GM19397 (cell line): Measurements from ENCODE around the gene RIPK1.
A peak's percentile ranks its signal among the peaks of the same experiment; 100 is the strongest.

Source experiments
- ATAC-seq: cut with Tn5 transposase; IDR thresholded peaks from one replicate; pipeline ENCODE4 v1.9.1; 2021; ENCODE audit warnings: mild to moderate bottlenecking, moderate library complexity; ENCODE audit not compliant: unreplicated experiment

The RIPK1 gene

DNA sequence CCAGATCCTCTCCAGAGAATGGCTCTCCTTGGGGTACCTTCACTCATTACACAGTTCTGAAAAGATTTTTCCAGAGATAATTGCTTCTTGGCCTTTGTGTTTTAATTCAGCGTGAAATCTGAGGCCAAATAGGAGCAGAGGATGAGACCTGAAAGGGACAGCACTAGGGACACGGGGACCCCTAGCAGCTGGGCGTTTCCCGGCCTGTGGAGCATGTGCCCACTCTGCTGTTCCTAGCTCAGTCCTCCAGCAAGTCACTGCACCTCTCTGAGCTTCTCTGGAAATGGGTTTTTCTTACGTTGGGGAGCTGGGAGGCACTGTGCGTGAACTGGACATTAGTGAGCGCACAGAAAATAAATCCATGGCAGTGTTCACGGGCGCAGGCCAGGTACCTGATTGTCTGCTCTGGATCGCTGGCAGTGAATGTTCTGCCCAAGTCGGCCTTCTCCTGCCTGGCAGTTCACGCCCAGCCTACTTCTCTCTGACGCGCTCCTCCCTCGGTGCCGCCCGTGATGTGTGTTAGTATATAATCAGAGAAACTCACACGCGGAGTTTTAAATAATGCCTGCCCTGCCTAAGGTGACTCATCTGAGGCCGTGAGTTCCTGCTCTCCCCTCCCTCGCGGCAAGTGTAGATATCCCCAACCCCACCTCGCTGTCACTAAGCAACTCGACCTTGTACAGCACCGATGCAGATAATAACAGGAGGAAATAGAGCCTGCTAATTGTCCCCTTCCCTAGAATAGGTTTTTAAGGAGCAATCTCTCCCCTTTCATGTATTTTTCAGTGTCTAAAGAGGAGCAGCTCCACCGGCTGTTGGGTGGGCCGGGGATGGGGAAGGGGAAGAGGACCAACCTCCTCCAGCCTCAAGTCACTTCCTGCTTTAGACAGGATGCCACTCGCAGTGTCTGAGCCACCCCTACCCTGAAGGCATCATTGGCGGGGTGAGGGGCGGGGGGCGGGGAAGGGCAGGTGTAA is 91.8 kb downstream of the RIPK1 start:
- no peak for ATAC-seq

DNA sequence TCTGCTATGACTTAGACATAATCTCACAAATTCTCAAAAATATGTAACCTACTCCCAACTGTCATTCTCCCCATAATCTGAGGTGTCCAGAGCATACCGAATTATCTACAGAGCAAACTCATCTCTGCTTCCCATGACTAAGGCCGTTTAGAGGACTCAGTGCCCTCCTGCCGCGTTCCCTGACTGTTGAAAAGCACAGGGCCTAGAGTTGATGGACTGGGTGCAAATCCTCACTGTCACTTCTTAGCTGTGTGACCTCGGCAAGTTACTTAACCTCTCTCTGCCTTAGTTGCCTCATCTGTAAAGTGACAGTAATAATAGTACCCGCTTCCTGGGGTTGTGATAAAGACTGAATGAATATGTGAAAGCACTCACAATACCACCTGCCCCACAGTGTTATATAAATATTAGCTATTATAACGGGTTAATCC is 93.8 kb downstream of the RIPK1 start:
- no peak for ATAC-seq

DNA sequence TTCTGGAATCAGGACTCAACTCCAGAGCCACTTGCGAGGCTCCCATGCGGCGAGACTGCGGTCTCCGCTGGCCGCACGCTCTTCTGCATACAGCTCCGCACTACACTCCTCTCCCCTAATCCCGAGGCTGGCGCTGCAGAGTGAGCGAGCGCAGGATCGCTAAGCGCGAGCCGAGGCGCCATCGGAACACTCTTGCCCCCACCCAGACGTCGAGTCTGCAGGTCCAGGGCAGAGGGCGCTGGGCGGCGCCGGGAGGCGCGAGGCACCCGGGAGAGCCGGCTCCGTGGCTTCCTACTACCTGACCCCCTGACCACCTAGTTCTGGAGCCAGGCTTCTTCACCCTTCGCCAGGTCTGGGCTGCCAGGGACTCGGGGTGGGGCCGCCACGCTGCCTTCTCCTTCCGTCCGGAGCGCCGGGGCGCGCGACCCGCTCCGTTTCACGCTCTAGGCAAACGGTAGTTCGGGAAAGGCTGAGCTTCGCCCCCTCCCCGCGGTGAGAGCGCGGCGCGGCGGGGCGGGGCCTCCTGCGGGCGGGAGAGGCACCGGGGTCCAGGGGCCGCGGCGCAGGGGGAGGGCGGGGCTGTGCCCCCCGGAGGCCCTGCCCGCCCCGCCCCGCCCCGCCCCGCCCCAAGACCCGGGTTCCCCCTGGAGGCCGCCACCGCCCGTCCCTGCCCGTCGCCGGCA is 94.4 kb downstream of the RIPK1 start:
- peak; percentile 78 for ATAC-seq

DNA sequence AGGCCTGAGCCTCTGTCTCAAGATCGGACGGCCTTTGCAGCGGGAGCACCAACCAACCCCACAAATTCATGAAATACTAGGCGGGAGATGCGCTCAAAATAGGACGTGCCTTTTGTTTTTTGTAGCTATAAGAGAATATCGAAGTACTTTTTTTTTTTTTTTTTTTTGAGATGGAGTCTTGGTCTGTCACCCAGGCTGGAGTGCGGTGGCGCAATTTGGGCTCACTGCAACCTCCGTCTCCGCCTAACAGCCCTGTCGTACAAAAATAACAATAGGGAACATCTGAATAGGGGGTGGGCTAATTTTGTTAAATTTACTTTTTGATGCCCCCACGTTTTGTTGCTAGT is 94.9 kb downstream of the RIPK1 start:
- no peak for ATAC-seq

DNA sequence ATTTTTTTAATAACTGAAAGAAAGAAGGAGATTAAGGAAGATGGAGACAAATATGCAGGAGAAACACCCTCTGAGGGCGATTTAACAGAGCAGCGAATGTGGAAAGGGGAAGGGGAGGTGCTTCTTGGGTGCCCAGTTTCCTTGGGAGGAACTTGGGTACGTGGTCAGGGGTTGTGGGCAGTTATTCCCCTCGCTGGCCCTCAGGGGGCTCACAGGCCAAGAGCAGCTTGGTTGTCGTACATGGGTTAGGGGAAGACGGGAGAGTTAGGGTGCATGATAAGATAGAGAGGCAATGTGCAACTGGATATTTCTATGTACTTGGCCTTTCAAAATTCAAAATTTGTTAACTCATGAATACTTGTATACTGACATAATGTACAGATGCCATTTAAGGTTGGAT is 96.1 kb downstream of the RIPK1 start:
- no peak for ATAC-seq
